Ramos (cell line): Measurements from ENCODE around the gene MCRS1.

ENCODE experiments used
- in situ Hi-C: fragments of 300-500 bp; cut with MboI; formaldehyde crosslinking; loops from one replicate; pipeline ENCODE4 v1.14.3; 2022; ENCODE audit warnings: low sequenced_read_pairs; ENCODE audit not compliant: unreplicated experiment

The MCRS1 gene

DNA sequence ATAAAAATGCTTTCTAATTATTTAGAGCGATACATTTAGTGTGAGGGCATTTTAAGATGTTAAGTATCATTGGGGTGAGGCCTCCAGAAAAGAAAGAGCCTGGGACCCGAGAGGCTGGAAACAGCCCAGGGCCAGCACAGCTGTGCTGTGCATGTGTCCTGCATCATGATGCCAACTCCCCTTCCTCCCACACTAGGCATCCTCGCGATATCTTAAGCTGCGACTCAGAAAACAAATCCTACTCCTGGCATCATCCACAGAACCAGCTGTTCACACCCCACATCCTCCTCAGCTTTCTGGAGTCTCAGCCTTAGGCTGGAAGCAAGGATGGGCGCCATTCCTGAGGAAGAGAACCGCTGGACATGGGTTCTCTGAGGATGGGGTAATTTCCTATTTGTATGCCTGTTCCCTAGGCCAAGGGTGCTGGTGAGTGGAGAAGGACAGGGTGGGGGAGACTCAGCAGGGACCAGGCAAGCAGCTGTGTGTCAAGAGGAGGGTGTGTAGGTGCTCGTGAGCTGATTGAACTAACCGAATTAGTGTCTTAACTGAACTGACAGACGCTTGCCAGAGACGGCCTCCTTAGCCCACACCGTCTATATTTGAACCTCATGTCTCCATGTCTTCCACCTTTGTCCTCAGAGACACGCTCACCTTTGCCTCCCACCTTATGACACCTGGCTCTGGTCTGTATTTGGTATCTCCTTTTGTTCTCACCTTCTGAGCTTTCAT lies 15.6 kb upstream of the MCRS1 start:
- in situ Hi-C loops: no loop called here

DNA sequence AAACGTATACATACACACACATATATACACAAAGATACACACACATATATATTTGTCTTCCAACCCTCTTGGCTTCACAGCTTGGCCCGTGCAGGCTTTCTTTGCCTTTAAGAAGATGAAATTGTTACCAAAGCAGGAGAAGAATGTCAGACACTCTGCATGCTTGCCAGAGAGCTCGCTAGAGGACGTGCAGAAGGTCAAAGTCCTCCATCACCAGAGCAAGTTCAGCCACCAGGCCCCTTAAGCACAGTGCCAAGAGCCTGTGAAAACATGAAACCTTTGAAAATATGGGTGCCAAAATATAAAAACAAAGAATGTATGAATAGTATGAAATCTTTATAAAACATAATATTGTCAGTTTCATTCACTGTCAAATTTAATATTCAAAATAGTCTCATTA lies 14.9 kb upstream of the MCRS1 start:
- in situ Hi-C loops: no loop called here

DNA sequence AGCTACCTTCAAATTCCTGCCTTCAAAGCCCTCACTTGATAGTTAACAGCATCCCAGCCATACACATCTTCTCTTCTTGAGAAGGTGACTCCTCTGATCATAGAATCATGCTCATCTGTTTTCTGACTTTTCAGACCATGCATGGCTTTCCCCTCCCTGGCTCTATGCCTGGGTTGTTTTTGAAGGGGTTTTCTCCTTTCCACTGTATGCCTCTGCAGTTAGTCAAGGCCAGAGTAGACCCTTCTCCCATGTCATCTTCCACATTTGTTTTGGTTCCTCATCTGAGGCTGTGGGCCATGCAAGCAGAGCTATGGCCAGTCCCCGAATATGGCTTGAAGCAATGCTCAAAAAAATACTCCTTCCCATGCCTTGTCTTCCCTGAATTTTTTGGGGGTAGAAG lies 14.3 kb upstream of the MCRS1 start:
- in situ Hi-C loops: no loop called here

DNA sequence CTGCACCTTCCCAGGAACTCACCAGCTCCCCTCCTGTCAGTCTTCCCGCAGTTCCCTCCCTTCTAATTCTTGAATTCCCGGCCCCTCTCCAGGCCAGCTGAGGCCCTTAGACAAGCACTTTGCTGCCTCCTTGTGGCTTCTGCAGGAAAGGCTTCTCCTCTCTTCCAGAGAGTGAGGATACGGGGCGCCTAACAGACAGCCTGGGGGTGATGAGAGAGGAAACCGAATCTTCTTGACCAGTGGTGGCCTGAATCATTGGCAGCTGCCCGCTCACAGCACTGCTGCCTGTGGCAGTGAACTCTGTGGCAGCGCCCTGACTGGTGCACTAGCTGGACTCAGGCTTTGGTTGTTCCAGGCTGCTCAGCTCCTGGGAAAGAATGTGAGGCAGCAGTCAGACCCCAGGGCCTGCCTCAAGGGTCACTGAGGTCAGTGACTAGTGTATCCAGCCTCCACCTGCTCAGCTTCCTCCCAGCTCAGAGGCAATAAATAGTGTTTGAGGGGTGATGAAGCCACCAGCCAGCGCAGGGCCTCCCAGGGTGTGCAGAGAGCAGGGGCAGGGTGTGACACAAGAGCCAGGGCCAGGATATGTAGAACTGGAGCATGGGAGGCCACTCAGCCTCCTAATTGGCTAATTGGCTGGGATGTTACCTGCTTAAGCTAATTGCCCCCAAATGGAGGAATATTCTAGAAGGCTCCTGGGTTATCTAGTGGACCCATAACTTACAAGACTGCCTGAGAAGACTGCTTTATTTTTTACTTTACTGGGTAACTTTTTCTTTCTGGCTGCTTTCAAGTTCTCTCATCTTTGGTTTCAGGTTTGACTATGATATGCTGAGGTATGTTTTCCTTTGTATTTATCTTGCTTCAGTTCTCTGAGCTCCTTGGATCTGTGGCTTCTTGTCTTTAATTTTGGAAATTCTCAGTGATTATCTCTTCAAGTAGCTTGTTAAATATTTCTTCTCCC lies 12.9 kb upstream of the MCRS1 start:
- in situ Hi-C loops: no loop called here

DNA sequence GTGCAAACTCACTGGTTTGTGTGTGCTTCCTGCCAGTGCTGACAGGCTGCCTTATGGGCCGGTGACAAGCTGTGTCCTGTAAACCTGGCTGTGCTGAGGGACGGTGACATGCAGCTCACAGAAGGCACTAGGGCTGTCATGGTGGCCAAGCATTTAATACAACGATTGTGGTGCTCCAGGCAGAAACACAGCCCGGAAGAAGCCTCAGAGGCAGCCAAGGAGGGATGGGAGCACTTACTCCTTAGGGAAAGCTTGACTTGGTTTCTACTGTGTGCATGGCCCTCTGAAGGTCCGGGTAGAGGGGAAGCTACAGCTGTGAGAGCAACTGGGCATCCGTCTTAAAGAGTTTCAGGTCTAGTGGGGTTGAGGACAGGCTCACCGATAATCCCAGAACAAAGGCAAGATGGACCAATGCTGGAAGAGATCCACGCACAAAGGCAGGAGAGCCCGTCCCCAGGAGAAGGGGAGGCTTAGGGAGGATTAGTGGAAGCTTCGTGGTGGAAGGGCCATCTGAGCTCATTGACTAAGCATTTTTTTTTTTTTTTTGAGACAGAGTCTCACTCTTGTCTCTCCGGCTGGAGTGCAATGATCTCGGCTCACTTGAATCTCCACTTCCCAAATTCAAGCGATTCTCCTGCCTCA lies 10.7 kb upstream of the MCRS1 start:
- in situ Hi-C loops: no loop called here

DNA sequence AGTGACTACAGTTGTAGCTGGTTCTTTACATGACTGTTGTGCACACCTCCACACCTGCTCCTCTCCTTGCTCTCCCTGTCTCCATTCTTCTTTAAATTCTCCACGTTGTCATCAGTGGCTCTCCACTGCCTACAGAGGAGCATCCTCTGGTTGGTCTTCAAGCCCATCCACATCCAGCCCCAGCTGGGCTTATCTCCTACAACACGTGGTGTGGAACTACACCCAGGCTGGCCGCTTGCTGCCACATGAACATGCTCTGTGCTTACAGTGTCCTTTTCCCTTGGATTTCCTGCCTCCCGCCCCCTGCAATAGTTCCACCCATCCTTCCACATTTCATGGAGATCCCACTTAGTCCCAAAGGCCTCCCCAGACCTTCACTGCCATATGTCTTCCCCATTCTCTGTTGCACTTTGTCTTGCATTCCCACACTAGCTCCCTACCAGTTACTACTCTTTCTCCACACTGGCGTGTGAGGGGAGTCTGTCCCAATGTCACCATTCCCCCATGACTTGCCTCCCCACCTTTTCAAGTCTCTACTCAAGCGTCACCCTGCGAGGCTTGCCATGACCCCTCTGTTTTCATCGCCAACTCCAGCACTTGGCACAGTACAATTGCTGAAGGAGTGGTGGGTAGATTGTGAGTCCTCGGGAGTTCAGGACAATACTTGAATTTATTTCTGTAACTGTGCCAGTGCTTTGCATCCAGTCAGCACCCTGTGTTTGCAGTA lies 9.8 kb upstream of the MCRS1 start:
- in situ Hi-C loops: no loop called here

DNA sequence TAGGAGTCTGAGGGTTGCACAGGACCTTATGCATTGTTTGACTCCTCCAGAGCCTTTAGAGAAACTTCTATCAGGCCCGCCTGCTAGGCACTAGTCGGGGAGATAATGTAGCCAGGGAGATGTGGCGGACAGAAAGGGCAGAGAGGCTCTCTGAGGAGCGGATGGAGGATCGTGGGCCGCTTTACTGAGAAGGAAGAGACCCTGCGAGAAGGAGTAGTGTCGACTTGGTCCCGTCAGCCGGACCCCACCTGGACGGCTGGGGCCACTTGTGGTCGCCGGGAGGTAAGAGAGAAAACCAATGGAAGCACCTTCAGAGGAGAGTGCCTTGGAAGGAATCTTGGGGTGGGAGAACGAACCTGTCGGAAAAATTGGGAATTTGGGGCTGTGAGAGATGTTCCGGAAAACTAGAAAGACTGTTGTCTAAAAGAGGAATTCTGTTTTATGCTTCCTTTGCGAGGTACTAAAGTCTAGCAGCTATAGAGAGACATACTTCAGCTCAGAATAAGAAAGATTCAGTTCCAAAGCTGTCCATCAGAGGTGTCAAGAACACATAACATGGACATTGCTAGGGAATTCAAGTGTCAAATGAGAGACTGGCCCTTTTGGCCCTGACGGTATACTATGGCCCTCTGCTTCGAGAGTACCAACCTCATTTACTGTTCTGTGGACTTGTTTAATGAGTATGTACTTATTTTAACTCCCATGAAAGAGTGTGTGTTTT lies 660 bp upstream of the MCRS1 start:
- in situ Hi-C loops: no loop called here

DNA sequence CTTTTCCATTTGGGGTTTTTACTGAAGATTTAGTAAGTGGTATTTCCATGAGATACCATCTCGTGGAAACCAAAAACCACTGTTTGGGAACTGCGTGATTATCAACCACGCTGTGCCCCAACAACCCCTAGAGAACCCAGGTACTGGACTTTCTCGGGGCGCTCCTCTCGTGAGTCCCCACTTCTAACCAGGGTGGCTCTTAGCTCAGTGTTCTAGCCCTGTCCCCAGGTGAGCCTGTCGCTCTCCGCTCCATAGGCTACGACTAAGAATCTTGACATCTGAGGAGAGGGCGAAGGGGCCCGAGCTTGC lies 686 bp downstream of the MCRS1 start:
- in situ Hi-C loops: no loop called here

DNA sequence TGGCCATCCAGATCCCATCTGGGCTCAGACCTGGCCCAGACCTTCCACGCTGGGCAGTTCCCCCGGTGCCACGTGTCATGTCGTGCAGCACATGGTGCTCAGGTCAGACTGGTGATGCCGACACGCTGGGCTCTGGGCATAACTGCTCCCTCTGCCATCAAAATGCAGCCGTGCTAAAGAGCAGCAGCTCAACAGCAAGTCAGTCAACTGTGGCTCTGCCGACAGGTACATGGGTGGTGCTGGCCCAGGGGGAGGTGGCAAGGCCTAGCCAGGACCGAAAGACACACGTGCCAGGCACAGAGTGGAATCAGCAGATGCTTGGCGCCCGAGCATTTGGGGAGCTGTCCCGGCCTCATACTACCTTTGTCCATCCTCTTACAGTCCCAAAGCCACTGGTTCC lies 1.6 kb downstream of the MCRS1 start:
- in situ Hi-C loops: no loop called here

DNA sequence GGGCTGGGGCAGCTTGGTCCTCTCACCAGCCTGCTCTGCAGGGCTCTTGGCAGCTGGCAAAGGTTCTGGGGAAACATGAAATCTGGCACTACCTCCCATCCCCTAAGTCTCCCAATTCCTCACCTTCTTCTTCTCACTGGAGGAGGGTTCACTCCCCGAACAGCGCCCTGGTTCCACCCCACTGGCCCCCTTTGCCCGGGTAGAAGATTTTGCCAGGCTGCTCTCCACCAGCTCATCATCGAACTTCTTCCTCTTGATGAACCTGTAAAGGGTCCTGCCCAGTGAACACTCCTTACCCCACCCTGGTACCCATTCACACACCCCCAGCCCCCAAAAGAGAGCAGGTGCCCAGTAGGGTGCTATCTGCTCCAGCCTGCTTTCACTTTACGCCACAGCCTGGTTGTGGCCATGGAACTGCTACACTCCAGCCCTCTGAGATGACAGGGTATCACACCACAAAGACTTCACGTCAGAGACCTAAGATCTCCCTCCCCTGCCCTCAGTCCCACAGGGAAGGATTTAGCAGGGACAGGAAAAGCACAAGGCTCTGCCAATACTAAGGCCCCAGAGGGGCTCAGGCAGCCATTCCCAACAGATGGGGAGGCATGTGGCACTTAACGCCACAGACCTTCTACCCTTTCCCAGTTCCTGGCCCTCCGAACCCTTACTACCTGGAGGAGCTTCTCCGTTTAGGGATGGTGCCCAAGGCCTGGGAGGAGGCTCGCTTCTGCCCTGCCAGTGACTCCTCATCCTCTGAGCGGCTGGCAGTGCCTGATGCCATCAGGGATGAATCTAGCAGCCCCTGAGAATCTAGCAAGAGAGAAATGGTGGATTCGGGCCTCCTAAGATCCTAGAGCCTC lies 2.3 kb downstream of the MCRS1 start:
- in situ Hi-C loops: no loop called here

DNA sequence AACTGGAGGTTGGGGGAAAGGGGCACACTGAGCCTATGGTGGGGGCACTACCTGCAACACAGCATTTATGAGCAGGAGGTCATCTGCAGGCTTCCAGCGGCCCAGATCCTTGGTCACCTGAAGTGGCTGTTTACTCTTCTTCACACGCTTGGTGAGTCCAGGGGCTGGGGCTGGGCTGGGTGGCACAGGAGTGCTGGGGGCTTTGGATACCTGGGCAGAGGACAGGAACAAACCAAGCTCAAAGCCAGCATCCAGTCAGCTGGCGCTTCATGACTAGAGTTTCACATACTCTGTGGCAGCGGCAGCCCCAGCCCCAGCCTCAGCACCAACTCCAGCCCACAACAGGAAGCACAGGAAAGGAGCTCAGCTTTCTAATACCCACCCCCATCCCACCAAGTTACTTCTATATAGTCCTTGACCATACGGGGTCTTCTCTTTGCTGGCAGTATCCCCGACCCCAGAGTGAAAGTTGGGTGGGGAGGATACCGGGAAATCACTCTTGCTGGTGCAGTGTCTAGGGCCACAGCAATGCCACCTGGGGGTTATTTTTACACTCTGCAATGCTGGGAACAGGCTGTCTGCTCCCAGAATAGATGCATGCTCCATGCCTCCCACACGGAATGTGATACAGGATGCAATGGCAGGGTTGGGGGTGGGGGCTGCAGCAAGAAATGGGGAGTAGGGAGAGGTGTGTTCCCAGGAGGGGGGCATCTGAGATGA lies 3.1 kb downstream of the MCRS1 start:
- in situ Hi-C loops: no loop called here

DNA sequence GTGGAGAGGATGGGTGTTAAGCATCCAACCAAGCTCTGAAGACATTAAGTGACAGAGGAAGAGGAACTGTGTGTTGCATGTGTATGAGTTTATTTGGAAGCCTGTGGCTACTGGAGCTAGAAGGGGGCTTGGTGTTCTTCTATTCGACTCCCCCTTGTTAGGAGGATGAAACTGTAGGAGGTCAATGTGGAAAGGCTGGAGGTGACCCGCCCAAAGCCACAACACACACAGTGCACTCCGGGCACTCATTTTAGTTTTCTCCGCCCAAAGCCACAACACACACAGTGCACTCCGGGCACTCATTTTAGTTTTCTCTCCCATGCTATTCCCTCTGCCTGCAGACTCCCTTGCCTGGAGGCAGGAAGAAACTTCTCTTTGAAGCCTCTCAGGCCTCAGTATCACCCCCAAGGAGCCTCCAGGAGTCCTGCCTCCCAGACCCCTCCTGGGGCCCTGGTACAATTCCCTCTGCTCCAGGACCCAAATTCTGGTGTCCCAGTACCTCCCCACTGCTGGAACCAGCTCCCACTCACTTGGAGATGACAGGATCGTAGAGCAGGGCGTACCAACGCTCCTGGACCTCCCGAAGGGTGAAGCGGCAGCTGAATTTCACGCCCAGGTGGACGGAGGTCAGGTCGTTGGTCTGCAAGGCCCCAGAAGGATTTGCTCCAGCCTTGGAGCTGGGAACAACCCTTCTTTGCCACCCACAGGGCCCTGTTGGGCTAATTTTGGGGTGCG lies 3.8 kb downstream of the MCRS1 start:
- in situ Hi-C loops: no loop called here

DNA sequence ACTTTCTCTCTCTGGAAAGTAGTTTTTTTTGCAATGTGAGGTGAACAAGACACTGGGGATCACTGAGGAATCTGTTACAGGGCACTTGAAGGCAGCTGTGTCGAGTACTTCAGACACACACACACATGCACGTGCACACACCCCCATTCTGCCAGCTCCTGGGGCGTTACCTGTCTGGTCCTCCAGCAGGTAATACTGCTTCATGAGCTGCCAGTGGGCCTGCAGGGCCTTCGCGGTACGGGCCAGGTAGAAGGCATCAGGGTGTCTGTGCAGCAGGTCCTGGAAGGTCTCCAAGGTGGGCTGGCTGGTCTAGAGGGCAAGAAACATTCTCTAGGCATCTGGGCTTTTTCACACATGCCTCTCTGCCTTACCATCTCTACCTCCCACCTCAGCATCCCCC lies 5.1 kb downstream of the MCRS1 start:
- in situ Hi-C loops: no loop called here

DNA sequence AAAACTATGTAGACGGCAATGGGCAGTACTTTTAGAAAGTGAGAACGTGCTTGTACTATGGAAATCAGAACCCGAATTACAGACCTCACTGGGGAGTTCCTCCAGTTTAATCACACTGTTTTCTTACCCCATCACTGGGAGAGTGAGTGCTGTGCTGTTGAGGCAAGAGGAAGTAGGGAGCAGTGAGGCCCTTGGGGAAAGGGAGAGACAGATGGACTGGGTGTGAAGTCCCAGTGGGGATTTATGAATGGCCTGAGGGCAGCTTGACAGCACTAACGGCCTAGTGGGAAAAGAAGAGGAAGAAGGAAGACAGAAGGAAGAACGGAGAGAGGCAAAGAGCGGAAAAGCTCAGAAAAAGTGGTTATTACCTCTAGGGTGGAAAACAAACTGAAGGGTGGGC lies 5.7 kb downstream of the MCRS1 start:
- in situ Hi-C loops: no loop called here

DNA sequence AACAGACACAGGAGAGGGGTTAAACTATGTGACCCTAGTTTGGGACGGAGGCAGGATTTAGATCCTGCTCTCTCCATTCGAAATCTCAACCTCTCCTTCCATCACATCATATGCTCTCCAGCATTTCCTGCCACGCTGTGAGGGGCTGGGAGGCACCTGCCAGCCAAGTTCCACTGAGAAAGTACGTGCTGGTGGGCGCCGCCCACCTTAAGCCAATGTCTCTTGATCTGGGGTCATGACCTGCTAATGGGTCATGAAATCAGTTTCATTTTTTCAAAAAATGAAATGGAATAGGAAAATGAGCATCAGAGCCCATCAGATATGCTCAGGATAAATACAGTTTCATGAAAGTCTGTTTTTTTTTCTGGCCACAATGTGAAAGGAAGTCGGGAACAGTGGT lies 7.2 kb downstream of the MCRS1 start:
- in situ Hi-C loops: no loop called here

DNA sequence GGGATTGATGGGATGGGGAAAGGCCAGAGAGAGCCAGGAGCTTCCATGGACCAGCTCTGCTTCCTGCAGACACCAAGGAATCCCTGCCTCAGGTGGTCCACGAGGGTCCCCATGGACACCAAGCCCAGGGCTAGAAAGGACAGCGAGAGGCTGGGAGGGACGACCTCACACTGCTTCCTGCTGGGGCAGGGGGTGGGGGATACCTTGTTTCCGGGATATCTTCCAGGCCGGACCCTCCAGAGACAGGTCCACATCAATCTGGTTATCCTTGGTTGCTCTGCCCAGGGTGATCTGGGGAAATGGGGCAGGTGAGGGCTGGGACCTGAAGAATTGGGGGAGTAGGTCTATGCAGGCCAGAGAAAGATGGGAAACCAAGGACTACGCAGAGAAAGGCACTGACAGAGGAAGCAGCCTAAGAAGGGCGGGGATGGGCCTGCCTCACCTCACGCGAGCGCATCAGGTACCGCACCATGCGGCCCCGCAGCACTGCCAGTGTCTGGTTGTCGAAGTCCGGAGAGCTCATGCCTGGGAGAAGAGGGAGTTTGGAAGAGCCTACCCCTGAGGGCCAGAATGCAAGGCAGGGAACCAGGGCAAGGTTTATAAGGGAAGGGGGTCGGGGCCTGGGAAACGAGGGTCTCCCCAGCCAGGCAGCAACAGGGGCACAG lies 8.8 kb downstream of the MCRS1 start:
- in situ Hi-C loops: no loop called here

DNA sequence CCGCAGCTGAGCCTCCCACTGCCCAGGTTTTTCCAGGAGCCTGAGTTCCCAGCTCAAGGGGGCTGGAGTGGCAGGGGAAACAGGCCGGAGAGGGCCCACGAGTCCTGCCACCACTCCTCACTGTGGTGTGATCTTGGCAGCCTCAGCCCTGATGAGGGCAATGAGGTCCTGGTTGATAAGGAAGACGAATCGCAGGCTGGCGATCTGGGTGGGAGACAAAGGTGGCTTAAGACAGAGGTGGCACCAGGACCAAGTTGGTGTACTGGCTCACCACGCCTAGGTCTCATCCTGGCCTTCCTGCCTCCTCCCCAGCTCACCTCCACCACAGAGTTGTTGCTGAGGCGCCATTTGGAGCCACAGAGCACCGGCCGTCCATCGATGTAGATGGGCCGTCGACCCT lies 9.4 kb downstream of the MCRS1 start:
- in situ Hi-C loops: no loop called here

DNA sequence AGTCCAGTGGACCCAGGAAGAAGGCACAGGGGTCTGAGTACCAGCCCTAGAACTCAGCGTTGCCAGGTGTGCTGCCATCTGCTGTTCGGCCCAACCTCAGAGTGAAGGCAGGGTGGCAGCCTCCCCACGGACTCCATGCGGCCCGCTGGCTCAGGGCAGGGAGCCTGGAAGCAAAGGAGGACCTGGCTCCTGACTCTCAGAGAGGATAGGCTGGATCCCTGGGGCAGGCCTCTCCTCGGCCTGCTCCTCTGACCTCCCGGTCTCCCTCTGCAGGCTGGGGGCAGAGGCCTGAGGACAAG lies 10.1 kb downstream of the MCRS1 start:
- in situ Hi-C loops: no loop called here
